Hepatocyte (in vitro differentiated cells): ENCODE measurements around the gene CACHD1. TPM values are rescaled to one million over a fixed set of nuclear protein-coding genes. Genes with fewer than 3 reads are reported as not detected.

Experiments used
- DNase-seq: peaks from one replicate; pipeline ENCODE4 v3.0.0-alpha.2; 2016; ENCODE audit warnings: low spot score
- H2AFZ ChIP-seq: fragments of 200-600 bp; sonication (generic); 2 replicates; pipeline ENCODE4 v1.6.0; 2016; ENCODE audit warnings: antibody characterized with exemption, mild to moderate bottlenecking
- H3K27ac ChIP-seq: fragments of 200-600 bp; sonication (generic); 2 replicates; pipeline ENCODE4 v1.5.1; 2016; ENCODE audit warnings: mild to moderate bottlenecking
- H3K27me3 ChIP-seq: fragments of 200-600 bp; sonication (generic); 2 replicates; pipeline ENCODE4 v1.6.1; 2016
- H3K36me3 ChIP-seq: fragments of 200-600 bp; sonication (generic); replicated peaks from 2 replicates; pipeline ENCODE4 v1.5.1; 2016; ENCODE audit warnings: low read depth; ENCODE audit not compliant: insufficient read depth
- H3K4me1 ChIP-seq: fragments of 200-600 bp; sonication (generic); 2 replicates; pipeline ENCODE4 v1.5.1; 2016; ENCODE audit warnings: mild to moderate bottlenecking, moderate library complexity; ENCODE audit not compliant: insufficient read depth
- H3K4me2 ChIP-seq: fragments of 200-600 bp; sonication (generic); 2 replicates; pipeline ENCODE4 v1.6.0; 2016
- H3K4me3 ChIP-seq: fragments of 200-600 bp; sonication (generic); 2 replicates; pipeline ENCODE4 v1.5.1; 2016; ENCODE audit warnings: mild to moderate bottlenecking
- H3K79me2 ChIP-seq: fragments of 200-600 bp; sonication (generic); 2 replicates; pipeline ENCODE4 v1.6.0; 2017; ENCODE audit warnings: mild to moderate bottlenecking
- H3K9me2 ChIP-seq: fragments of 200-600 bp; sonication (generic); replicated peaks from 2 replicates; pipeline ENCODE4 v1.6.0; 2017; ENCODE audit warnings: mild to moderate bottlenecking; ENCODE audit not compliant: insufficient read depth
- H3K9me3 ChIP-seq: fragments of 200-600 bp; sonication (generic); 2 replicates; pipeline ENCODE4 v1.5.1; 2016; ENCODE audit warnings: low read depth, mild to moderate bottlenecking
- H4K20me1 ChIP-seq: fragments of 200-600 bp; sonication (generic); 2 replicates; pipeline ENCODE4 v1.6.0; 2016; ENCODE audit warnings: mild to moderate bottlenecking; ENCODE audit not compliant: insufficient read depth, poor library complexity, severe bottlenecking
- EZH2 ChIP-seq: fragments of 200-600 bp; sonication (generic); IDR thresholded peaks from 2 replicates; pipeline ENCODE4 v1.6.1; 2016; ENCODE audit warnings: antibody characterized with exemption, mild to moderate bottlenecking, borderline replicate concordance
- EZH2phosphoT487 ChIP-seq: fragments of 200-600 bp; sonication (generic); IDR thresholded peaks from one replicate; pipeline ENCODE4 v1.6.1; 2018; ENCODE audit warnings: antibody characterized with exemption, mild to moderate bottlenecking, low read depth, moderate library complexity; ENCODE audit not compliant: unreplicated experiment, severe bottlenecking
- whole genome bisulfite sequencing: methylation state at CpG from one replicate; pipeline ENCODE4 v1.1.6; 2016; ENCODE audit warnings: low lambda C conversion rate; ENCODE audit errors: missing lambda C conversion rate; 5-methylcytosine and 5-hydroxymethylcytosine counted together
- polyA plus RNA-seq: library from polyadenylated mRNA; unstranded; fragments of >200 nt; fragmentation: Nextera tagmentation; extraction: Ambion mirVana; gene quantifications from 2 replicates; pipeline ENCODE4 v1.2.1, GENCODE V29; 2016
- total RNA-seq: library from RNA; depleted of rRNA; stranded (reverse); fragments of >200 nt; gene quantifications from 2 replicates; pipeline ENCODE4 v1.2.3, GENCODE V29; 2014
- TF ChIP-seq, protein P1 (sequence below): fragments of 200-600 bp; sonication (generic); IDR thresholded peaks from 2 replicates; pipeline ENCODE4 v1.5.1; 2016; ENCODE audit warnings: antibody characterized with exemption, mild to moderate bottlenecking; ENCODE audit not compliant: poor library complexity

The CACHD1 gene
- total and polyA plus RNA-seq, 2 experiments from 2014 or later: 23.8 to 39.7 TPM

DNA sequence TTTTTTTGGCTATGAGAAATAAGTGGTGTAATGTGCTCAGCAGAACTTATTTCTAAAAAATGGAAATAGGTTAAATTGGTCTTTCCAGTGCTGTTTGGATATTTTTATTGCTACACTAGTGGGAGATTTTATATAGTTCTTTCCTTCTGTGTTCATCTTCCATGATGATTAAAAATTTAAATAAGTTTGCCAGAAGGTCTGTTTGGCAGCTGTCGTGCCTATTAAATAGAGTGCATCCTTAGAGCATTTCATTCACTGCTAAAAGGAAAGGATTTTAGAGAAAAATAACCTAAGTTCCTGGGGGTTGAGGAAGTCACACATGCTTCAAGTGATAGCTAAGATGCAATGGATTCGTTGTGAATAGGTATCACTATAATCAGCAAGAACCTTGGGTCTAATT, 245.3 kb downstream of the CACHD1 start:
- no peak overlapping the region for H3K4me3 ChIP-seq
- no peak overlapping the region for H2AFZ ChIP-seq
- no peak overlapping the region for H3K4me2 ChIP-seq
- no peak for DNase-seq
- no peaks in the 10 kb centered on the region for H3K9me3 ChIP-seq
- no peaks in the 10 kb centered on the region for H3K9me2 ChIP-seq
- H3K79me2 ChIP-seq: no peaks in the 10 kb centered on the region
- H3K27ac ChIP-seq: no peak overlapping the region
- H4K20me1 ChIP-seq: no peaks in the 10 kb centered on the region
- H3K4me1 ChIP-seq: no peaks in the 10 kb centered on the region
- no peaks in the 10 kb centered on the region for H3K27me3 ChIP-seq
- no peaks in the 10 kb centered on the region for H3K36me3 ChIP-seq
- WGBS: 81% methylated on average over 2 of the region's 2 CpGs
- no peak for TF ChIP-seq EZH2
- TF ChIP-seq EZH2phosphoT487: no peak
- TF ChIP-seq, protein P1, sequence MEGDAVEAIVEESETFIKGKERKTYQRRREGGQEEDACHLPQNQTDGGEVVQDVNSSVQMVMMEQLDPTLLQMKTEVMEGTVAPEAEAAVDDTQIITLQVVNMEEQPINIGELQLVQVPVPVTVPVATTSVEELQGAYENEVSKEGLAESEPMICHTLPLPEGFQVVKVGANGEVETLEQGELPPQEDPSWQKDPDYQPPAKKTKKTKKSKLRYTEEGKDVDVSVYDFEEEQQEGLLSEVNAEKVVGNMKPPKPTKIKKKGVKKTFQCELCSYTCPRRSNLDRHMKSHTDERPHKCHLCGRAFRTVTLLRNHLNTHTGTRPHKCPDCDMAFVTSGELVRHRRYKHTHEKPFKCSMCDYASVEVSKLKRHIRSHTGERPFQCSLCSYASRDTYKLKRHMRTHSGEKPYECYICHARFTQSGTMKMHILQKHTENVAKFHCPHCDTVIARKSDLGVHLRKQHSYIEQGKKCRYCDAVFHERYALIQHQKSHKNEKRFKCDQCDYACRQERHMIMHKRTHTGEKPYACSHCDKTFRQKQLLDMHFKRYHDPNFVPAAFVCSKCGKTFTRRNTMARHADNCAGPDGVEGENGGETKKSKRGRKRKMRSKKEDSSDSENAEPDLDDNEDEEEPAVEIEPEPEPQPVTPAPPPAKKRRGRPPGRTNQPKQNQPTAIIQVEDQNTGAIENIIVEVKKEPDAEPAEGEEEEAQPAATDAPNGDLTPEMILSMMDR: no peak

DNA sequence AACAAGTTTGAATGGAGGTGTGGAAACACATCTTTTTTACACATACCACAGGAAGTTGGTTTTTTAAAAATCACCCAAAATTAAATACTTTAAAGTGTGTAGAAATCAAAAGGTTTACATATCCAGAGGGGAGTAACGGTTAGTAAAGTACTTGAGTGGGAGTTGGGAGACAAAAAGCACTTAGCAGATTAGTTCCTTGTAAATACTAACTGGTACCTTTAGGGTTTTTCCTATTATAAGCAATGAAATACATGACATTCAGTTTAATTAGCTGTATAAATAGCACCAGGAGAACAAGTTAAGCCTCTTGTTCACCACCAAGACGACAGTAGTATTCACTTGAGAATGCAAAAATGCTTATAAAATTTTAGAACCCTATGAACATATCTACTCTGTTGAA, 251.2 kb downstream of the CACHD1 start:
- no peak for TF ChIP-seq EZH2
- TF ChIP-seq, protein P1: no peak
- no peak for TF ChIP-seq EZH2phosphoT487
- Histone ChIP-seq H3K9me3 (no peaks in the 10 kb centered on the region), H3K79me2 (no peaks in the 10 kb centered on the region), H3K4me1 (no peaks in the 10 kb centered on the region), H3K4me2 (no peak overlapping the region), H2AFZ (no peak overlapping the region), H3K27ac (no peak overlapping the region), H3K27me3 (no peaks in the 10 kb centered on the region), H3K4me3 (no peak overlapping the region), H3K9me2 (no peaks in the 10 kb centered on the region), H4K20me1 (no peaks in the 10 kb centered on the region), H3K36me3 (no peaks in the 10 kb centered on the region)
- DNase-seq: no peak
- WGBS: 51% methylated on average over 2 of the region's 2 CpGs

DNA sequence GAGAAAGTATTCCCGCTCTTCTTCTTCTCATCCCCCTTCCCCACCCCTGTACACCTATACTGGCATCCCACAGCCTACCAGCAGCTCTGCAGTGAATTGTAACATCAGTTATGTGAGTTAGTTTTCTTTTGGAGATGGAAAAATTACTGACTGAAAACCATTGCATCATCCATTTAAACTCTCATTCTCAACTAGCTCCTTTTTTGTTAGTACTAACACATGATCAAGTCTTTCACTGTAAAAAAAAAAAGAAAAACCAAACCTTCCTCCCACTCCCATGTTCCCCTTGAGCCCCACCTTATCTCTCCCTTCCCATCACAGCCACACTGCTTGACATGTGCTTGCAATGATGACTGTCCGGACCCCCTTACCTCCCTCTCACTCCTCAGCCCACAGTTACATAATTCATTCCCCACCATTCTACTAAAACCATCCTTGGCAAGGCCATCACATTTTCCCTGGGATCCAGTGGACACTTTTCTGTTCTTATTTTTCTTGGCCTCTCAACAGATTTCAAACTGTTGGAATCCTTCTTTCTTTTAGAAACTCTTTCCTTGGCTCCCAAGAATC, 251.7 kb downstream of the CACHD1 start:
- 87% methylated on average over 2 of the region's 2 CpGs for WGBS
- Histone ChIP-seq H3K4me3 (no peak overlapping the region), H3K4me2 (no peak overlapping the region), H3K9me2 (no peaks in the 10 kb centered on the region), H3K27me3 (no peaks in the 10 kb centered on the region), H3K79me2 (no peaks in the 10 kb centered on the region), H3K4me1 (no peaks in the 10 kb centered on the region), H3K27ac (no peak overlapping the region), H3K36me3 (no peaks in the 10 kb centered on the region), H4K20me1 (no peaks in the 10 kb centered on the region), H2AFZ (no peak overlapping the region), H3K9me3 (no peaks in the 10 kb centered on the region)
- TF ChIP-seq EZH2phosphoT487 (no peak), EZH2 (no peak)
- TF ChIP-seq, protein P1: no peak
- DNase-seq: no peak

DNA sequence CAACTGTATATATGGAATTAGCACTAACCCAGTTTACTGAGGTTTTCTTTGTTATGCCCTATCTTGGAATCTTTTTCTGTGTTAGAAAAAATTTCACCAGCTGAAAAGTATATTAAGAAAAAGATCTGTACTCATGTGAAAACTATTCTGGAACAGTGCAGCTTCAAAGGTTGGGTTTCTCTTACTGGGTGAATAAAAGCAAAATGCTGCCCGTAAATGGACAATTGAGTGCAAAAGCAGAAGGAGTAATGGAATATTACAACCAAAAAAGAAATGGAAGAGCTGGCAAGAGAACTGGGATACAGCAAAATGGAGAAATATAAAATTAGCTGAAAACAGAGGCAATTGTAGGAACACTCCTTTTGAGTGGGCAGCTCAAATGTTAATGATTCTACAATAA, 257.9 kb downstream of the CACHD1 start:
- no peaks in the 10 kb centered on the region for H3K27me3 ChIP-seq
- no peaks in the 10 kb centered on the region for H3K9me2 ChIP-seq
- H2AFZ ChIP-seq: no peak overlapping the region
- no peaks in the 10 kb centered on the region for H4K20me1 ChIP-seq
- no peak overlapping the region for H3K4me2 ChIP-seq
- WGBS: 90% methylated on average over 1 of the region's 1 CpG
- DNase-seq: no peak
- no peaks in the 10 kb centered on the region for H3K36me3 ChIP-seq
- TF ChIP-seq, protein P1: no peak
- TF ChIP-seq EZH2phosphoT487 (no peak), EZH2 (no peak)
- H3K9me3 ChIP-seq: no peaks in the 10 kb centered on the region
- no peaks in the 10 kb centered on the region for H3K4me1 ChIP-seq
- H3K4me3 ChIP-seq: no peak overlapping the region
- H3K27ac ChIP-seq: no peak overlapping the region
- H3K79me2 ChIP-seq: no peaks in the 10 kb centered on the region
